K562 (cell line): ENCODE data around the gene BICDL1. TPM values are rescaled to one million over a fixed set of nuclear protein-coding genes. Genes with fewer than 3 reads are reported as not detected.

Experiments
- ATAC-seq: fragments of 200-7000 bp; cut with Tn5 transposase; 3 replicates; pipeline ENCODE4 v1.9.1; 2020; ENCODE audit warnings: moderate library complexity
- BruUV-seq: library from RNA; stranded (reverse); fragments of 400-500 nt; replicated peaks from 2 replicates; lab custom pipeline; 2021; lab: Mats Ljungman, UMichigan
- CTCF ChIA-PET: fragments of 300-600 bp; formaldehyde crosslinking; extraction: SDS; loops from one replicate; lab custom pipeline; 2021; ENCODE audit warnings: low intra/inter-chr PET ratio; lab: Yijun Ruan, JAX
- POLR2A ChIA-PET: fragments of 300-600, 350-650 bp; sonication (Branson Sonifier 250); formaldehyde crosslinking; extraction: SDS; loops from one replicate; lab custom pipeline; 2021; ENCODE audit warnings: antibody characterized with exemption, inconsistent platforms; lab: Yijun Ruan, JAX
- DNase-seq, 4 experiments: peaks; one replicate each; pipeline versions ENCODE4 v3.0.0 to v3.0.0-alpha.2; 2011 to 2018; ENCODE audit warnings: low spot score in 3 of 4, mixed read lengths in 3 of 4; ENCODE audit errors: extremely low read depth in 1 of 4
- FAIRE-seq: peaks from 2 replicates; lab custom pipeline; 2011; peaks lifted over from hg19 to GRCh38; lab: Jason Lieb, UNC
- H2AFZ ChIP-seq: 2 replicates; pipeline ENCODE4 v1.6.0; 2011; ENCODE audit warnings: low read depth, low read length, control low read depth, inconsistent platforms
- H3K27ac ChIP-seq: fragments of 200-600 bp; 3 replicates; pipeline ENCODE4 v1.8.0; 2011; ENCODE audit warnings: low read depth, mild to moderate bottlenecking, control low read depth, inconsistent platforms, low read length, moderate library complexity, mixed read lengths; ENCODE audit errors: extremely low read depth
- H3K27me3 ChIP-seq, 2 experiments: fragments of 300-600 bp in 1 of 2; 2 replicates in 1 of 2; 3 replicates in 1 of 2; pipeline versions ENCODE4 v1.6.0 to v1.8.0; 2011; ENCODE audit warnings: inconsistent platforms in 2 of 2, low read length in 2 of 2, mild to moderate bottlenecking in 1 of 2, mixed read lengths in 1 of 2, moderate library complexity in 1 of 2; ENCODE audit not compliant: control insufficient read depth in 2 of 2, insufficient read depth in 2 of 2
- H3K36me3 ChIP-seq: fragments of 300-600 bp; 3 replicates; pipeline ENCODE4 v1.8.0; 2011; ENCODE audit warnings: mild to moderate bottlenecking, low read length, inconsistent platforms; ENCODE audit not compliant: control insufficient read depth, insufficient read depth
- H3K4me1 ChIP-seq, 2 experiments: fragments of 200-600 bp in 1 of 2; replicated peaks in 1 of 2; 2 replicates in 1 of 2; 3 replicates in 1 of 2; pipeline versions ENCODE4 v1.5.1 to v1.8.0; 2011; ENCODE audit warnings: inconsistent platforms in 2 of 2, low read length in 2 of 2, mild to moderate bottlenecking in 1 of 2, mixed read lengths in 1 of 2, moderate library complexity in 1 of 2; ENCODE audit not compliant: control insufficient read depth in 2 of 2, insufficient read depth in 2 of 2
- H3K4me2 ChIP-seq: 2 replicates; pipeline ENCODE4 v1.6.1; 2011; ENCODE audit warnings: low read length, control low read depth, inconsistent platforms, mixed read lengths; ENCODE audit not compliant: insufficient read depth
- H3K4me3 ChIP-seq: fragments of 200-600 bp; sonication (generic), shearing (Covaris generic); 2 replicates; pipeline ENCODE4 v1.5.1; 2016; ENCODE audit warnings: control low read depth, inconsistent platforms
- H3K79me2 ChIP-seq: fragments of 200-600 bp; 3 replicates; pipeline ENCODE4 v1.8.0; 2011; ENCODE audit warnings: low read length, inconsistent platforms; ENCODE audit not compliant: control insufficient read depth, insufficient read depth
- H3K9ac ChIP-seq, 2 experiments: 2 replicates each; pipeline versions ENCODE4 v1.6.0 to v1.6.1; 2011; ENCODE audit warnings: low read depth in 2 of 2, low read length in 2 of 2, control low read depth in 1 of 2, inconsistent platforms in 1 of 2, mild to moderate bottlenecking in 1 of 2, mixed read lengths in 1 of 2; ENCODE audit not compliant: insufficient read depth in 1 of 2
- H3K9me1 ChIP-seq: one replicate; pipeline ENCODE4 v1.6.0; 2011; ENCODE audit warnings: inconsistent platforms, mild to moderate bottlenecking, low read length, moderate library complexity; ENCODE audit not compliant: control insufficient read depth, insufficient read depth
- H3K9me3 ChIP-seq: replicated peaks from 2 replicates; pipeline ENCODE4 v1.5.1; 2011; ENCODE audit warnings: low read depth, low read length, inconsistent platforms; ENCODE audit not compliant: control insufficient read depth, insufficient read depth
- H4K20me1 ChIP-seq: replicated peaks from 2 replicates; pipeline ENCODE4 v1.6.1; 2011; ENCODE audit warnings: low read length, inconsistent platforms, mixed read lengths; ENCODE audit not compliant: control insufficient read depth, insufficient read depth
- EHMT2 ChIP-seq: fragments of 450-650 bp; IDR thresholded peaks from 2 replicates; pipeline ENCODE4 v1.6.1; 2018; ENCODE audit warnings: antibody characterized with exemption
- ZNF146 ChIP-seq: IDR thresholded peaks from one replicate; pipeline ENCODE4 v1.6.1; 2018; ENCODE audit warnings: missing compliant biosample characterization; ENCODE audit not compliant: unreplicated experiment
- WGBS: fragments of 100-300 bp; shearing (Covaris generic); methylation state at CpG from one replicate; pipeline ENCODE4 v1.1.6; 2016; ENCODE audit warnings: low coverage, mixed read lengths; ENCODE audit not compliant: insufficient coverage; ENCODE audit errors: missing lambda C conversion rate; 5-methylcytosine and 5-hydroxymethylcytosine counted together
- in situ Hi-C: fragments of 300-500 bp; cut with MboI; formaldehyde crosslinking; loops from 4 replicates; pipeline ENCODE4 v1.15.0; 2018; ENCODE audit warnings: inconsistent platforms, mixed read lengths
- intact Hi-C: fragments of 100-400 bp; cut with micrococcal nuclease; formaldehyde crosslinking; loops from 2 replicates; pipeline ENCODE4 v1.14.2; 2022
- polyA plus RNA-seq, 8 experiments: library from polyadenylated mRNA; depleted of rRNA in 4 of 8; stranded (reverse) in 5 of 8; unstranded in 3 of 8; fragments of >200 nt; fragmentation: Nextera tagmentation in 2 of 8; fragmentation: Illumina TruSeq in 1 of 8; extraction: Ambion mirVana in 2 of 8; extraction: Trizol in 1 of 8; gene quantifications; 2 replicates each; pipeline versions ENCODE4 v1.2.1 to v1.2.3, GENCODE V29; 2011 to 2014; ENCODE audit warnings: inconsistent platforms in 1 of 8, missing spikeins in 1 of 8
- small RNA-seq: library from RNA; depleted of rRNA; stranded (forward); fragments of <200 nt; gene quantifications from one replicate; pipeline ENCODE3, GENCODE V24; 2014
- total RNA-seq, 7 experiments: library from RNA; depleted of rRNA in 6 of 7; stranded (reverse); fragments of >200 nt in 6 of 7; fragmentation: Illumina TruSeq in 2 of 7; extraction: Trizol in 2 of 7; gene quantifications; 2 replicates each; pipeline versions ENCODE4 v1.2.1 to v1.2.3, GENCODE V29; 2011 to 2021; ENCODE audit warnings: low replicate concordance in 1 of 7

Gene BICDL1
- total and polyA plus RNA-seq, 9 of the 15 experiments (the other 6 are each of a cell fraction or from before 2014, with no cell fraction given): 0.06 to 2.0 (median 0.58) TPM

GRCh38 chr12:120142231-120142877 is 153.3 kb downstream of the BICDL1 start:
- Histone ChIP-seq H3K36me3 (peaks cover 95% of the 10 kb centered on the region), H3K9ac (no peak overlapping the region), H4K20me1 (no peaks in the 10 kb centered on the region), H3K9me1 (no peaks in the 10 kb centered on the region), H3K4me2 (no peak overlapping the region), H3K4me1 (no peaks in the 10 kb centered on the region), H3K9me3 (no peaks in the 10 kb centered on the region), H3K27ac (no peak overlapping the region), H2AFZ (no peak overlapping the region), H3K79me2 (no peaks in the 10 kb centered on the region), H3K27me3 (no peaks in the 10 kb centered on the region), H3K4me3 (no peak overlapping the region)
- no peak for FAIRE-seq
- intact Hi-C loops: no loop called here
- no peak for TF ChIP-seq EHMT2
- TF ChIP-seq ZNF146 (CRISPR knock-in tag): no peak
- POLR2A ChIA-PET: interaction anchor here (1.0 kb wide), 1 partner anchor 10 kb away, joined by 3 read pairs; no protein-coding TSS in a partner anchor
- BruUV-seq: no TSS peak
- DNase-seq: no peak
- in situ Hi-C loops: loop anchor here (5.0 kb wide), 1 partner anchor 45 kb away; no protein-coding TSS in a partner anchor
- 94% methylated on average over 13 of the region's 14 CpGs for WGBS
- CTCF ChIA-PET: no interaction called here
- no peak for ATAC-seq

Small RNA genes lying within 50 kb of the gene (small RNA-seq; reads per million reads assigned to genes)
- not detected for gene AC004812.1

Other genes with a start within 250 kb of the BICDL1 start
- 30.0 and 34.9 TPM in 2 replicates for gene CIT, start 111.9 kb upstream of the BICDL1 start, total RNA-seq (2014; rRNA removed)
- 20.9 and 23.9 TPM in 2 replicates for gene CIT, start 111.9 kb upstream of the BICDL1 start, total RNA-seq (2014; rRNA removed; fragmentation: Illumina TruSeq; extraction: Trizol)
- gene CIT, start 111.9 kb upstream of the BICDL1 start, total RNA-seq (2015; rRNA removed; fragmentation: Illumina TruSeq; extraction: Trizol): 19.0 and 20.9 TPM in 2 replicates
- gene CIT, start 111.9 kb upstream of the BICDL1 start, total RNA-seq (2021): 37.3 and 46.7 TPM in 2 replicates
- 26.0 and 30.8 TPM in 2 replicates for gene CIT, start 111.9 kb upstream of the BICDL1 start, polyA plus RNA-seq (2011; rRNA removed)
- gene CIT, start 111.9 kb upstream of the BICDL1 start, polyA plus RNA-seq (2014; fragmentation: Illumina TruSeq; extraction: Trizol): 17.8 and 21.3 TPM in 2 replicates
- gene CIT, start 111.9 kb upstream of the BICDL1 start, polyA plus RNA-seq (2014; fragmentation: Nextera tagmentation; extraction: Ambion mirVana): 1 to 10 TPM; 1.1 to 2.4 TPM
- gene CIT, start 111.9 kb upstream of the BICDL1 start, polyA plus RNA-seq (2014; rRNA removed): 25.2 and 28.0 TPM in 2 replicates
- gene RAB35, start 127.5 kb downstream of the BICDL1 start, total RNA-seq (2014; rRNA removed): 38.9 and 47.9 TPM in 2 replicates
- gene RAB35, start 127.5 kb downstream of the BICDL1 start, total RNA-seq (2014; rRNA removed; fragmentation: Illumina TruSeq; extraction: Trizol): 19.5 and 22.9 TPM in 2 replicates
- 36.0 and 36.6 TPM in 2 replicates for gene RAB35, start 127.5 kb downstream of the BICDL1 start, total RNA-seq (2015; rRNA removed; fragmentation: Illumina TruSeq; extraction: Trizol)
- 66.8 and 76.3 TPM in 2 replicates for gene RAB35, start 127.5 kb downstream of the BICDL1 start, total RNA-seq (2021)
- 32.4 and 45.4 TPM in 2 replicates for gene RAB35, start 127.5 kb downstream of the BICDL1 start, polyA plus RNA-seq (2011; rRNA removed)
- 42.0 and 54.4 TPM in 2 replicates for gene RAB35, start 127.5 kb downstream of the BICDL1 start, polyA plus RNA-seq (2014; fragmentation: Illumina TruSeq; extraction: Trizol)
- gene RAB35, start 127.5 kb downstream of the BICDL1 start, polyA plus RNA-seq (2014; fragmentation: Nextera tagmentation; extraction: Ambion mirVana): under 1 TPM; 0.65 to 0.94 TPM
- gene RAB35, start 127.5 kb downstream of the BICDL1 start, polyA plus RNA-seq (2014; rRNA removed): 49.1 and 50.6 TPM in 2 replicates
- 96.4 and 124 TPM in 2 replicates for gene GCN1, start 205.5 kb downstream of the BICDL1 start, total RNA-seq (2014; rRNA removed)
- 48.2 and 49.7 TPM in 2 replicates for gene GCN1, start 205.5 kb downstream of the BICDL1 start, total RNA-seq (2014; rRNA removed; fragmentation: Illumina TruSeq; extraction: Trizol)
- 51.5 and 54.4 TPM in 2 replicates for gene GCN1, start 205.5 kb downstream of the BICDL1 start, total RNA-seq (2015; rRNA removed; fragmentation: Illumina TruSeq; extraction: Trizol)
- 172 and 190 TPM in 2 replicates for gene GCN1, start 205.5 kb downstream of the BICDL1 start, total RNA-seq (2021)
- gene GCN1, start 205.5 kb downstream of the BICDL1 start, polyA plus RNA-seq (2011; rRNA removed): 51.7 and 78.4 TPM in 2 replicates
- 81.4 and 108 TPM in 2 replicates for gene GCN1, start 205.5 kb downstream of the BICDL1 start, polyA plus RNA-seq (2014; fragmentation: Illumina TruSeq; extraction: Trizol)
- 10 to 100 TPM; 11.9 to 18.2 TPM for gene GCN1, start 205.5 kb downstream of the BICDL1 start, polyA plus RNA-seq (2014; fragmentation: Nextera tagmentation; extraction: Ambion mirVana)
- 78.4 and 94.0 TPM in 2 replicates for gene GCN1, start 205.5 kb downstream of the BICDL1 start, polyA plus RNA-seq (2014; rRNA removed)
- gene RPLP0, start 211.9 kb downstream of the BICDL1 start, total RNA-seq (2014; rRNA removed): 4,900 and 6,436 TPM in 2 replicates
- gene RPLP0, start 211.9 kb downstream of the BICDL1 start, total RNA-seq (2014; rRNA removed; fragmentation: Illumina TruSeq; extraction: Trizol): 3,191 and 3,833 TPM in 2 replicates
- 3,802 and 3,820 TPM in 2 replicates for gene RPLP0, start 211.9 kb downstream of the BICDL1 start, total RNA-seq (2015; rRNA removed; fragmentation: Illumina TruSeq; extraction: Trizol)
- gene RPLP0, start 211.9 kb downstream of the BICDL1 start, total RNA-seq (2021): 3,845 and 4,075 TPM in 2 replicates
- 7,931 and 10,886 TPM in 2 replicates for gene RPLP0, start 211.9 kb downstream of the BICDL1 start, polyA plus RNA-seq (2011; rRNA removed)
- gene RPLP0, start 211.9 kb downstream of the BICDL1 start, polyA plus RNA-seq (2014; fragmentation: Illumina TruSeq; extraction: Trizol): 5,372 and 5,510 TPM in 2 replicates
- 1,000 to 10,000 TPM; 6,875 to 7,674 TPM for gene RPLP0, start 211.9 kb downstream of the BICDL1 start, polyA plus RNA-seq (2014; fragmentation: Nextera tagmentation; extraction: Ambion mirVana)
- gene RPLP0, start 211.9 kb downstream of the BICDL1 start, polyA plus RNA-seq (2014; rRNA removed): 6,483 and 6,682 TPM in 2 replicates